GM18520 (cell line): ENCODE measurements around the gene PRR22.

ENCODE experiments used
- ATAC-seq: cut with Tn5 transposase; IDR thresholded peaks from one replicate; pipeline ENCODE4 v1.9.1; 2021; ENCODE audit not compliant: unreplicated experiment

PRR22 gene

GRCh38 chr19:5784581-5785147 is at the start of gene PRR22:
TSS of gene PRR22 (minus strand) at chr19:5784746. CDS start at chr19:5784660, 86 bp downstream.
- ATAC-seq = no peak

- ATAC-seq = no peak
Measured at GRCh38 chr19:5832527-5833216, 48.1 kb upstream of the PRR22 start.

GRCh38 chr19:5832061-5832460 is 47.5 kb upstream of the PRR22 start:
- no peak for ATAC-seq

GRCh38 chr19:5831159-5831558 is 46.6 kb upstream of the PRR22 start:
- ATAC-seq = no peak

- no peak for ATAC-seq
Measured at GRCh38 chr19:5829567-5830310, 45.2 kb upstream of the PRR22 start.

- no peak for ATAC-seq
Measured at GRCh38 chr19:5828661-5829566, 44.4 kb upstream of the PRR22 start.

- peak; percentile 89 for ATAC-seq
Measured at GRCh38 chr19:5827891-5828660, 43.5 kb upstream of the PRR22 start.

- ATAC-seq = no peak
Measured at GRCh38 chr19:5827342-5827890, 42.9 kb upstream of the PRR22 start.

GRCh38 chr19:5826531-5827341 is 42.2 kb upstream of the PRR22 start:
- ATAC-seq = no peak

GRCh38 chr19:5825178-5825577 is 40.6 kb upstream of the PRR22 start:
- ATAC-seq = no peak

GRCh38 chr19:5824751-5825150 is 40.2 kb upstream of the PRR22 start:
- ATAC-seq = no peak

- ATAC-seq = no peak
Measured at GRCh38 chr19:5823579-5824281, 39.2 kb upstream of the PRR22 start.

- no peak for ATAC-seq
Measured at GRCh38 chr19:5822181-5822844, 37.8 kb upstream of the PRR22 start.

- ATAC-seq = no peak
Measured at GRCh38 chr19:5821521-5822180, 37.1 kb upstream of the PRR22 start.

GRCh38 chr19:5820785-5821184 is 36.2 kb upstream of the PRR22 start:
- ATAC-seq = no peak

- ATAC-seq = no peak
Measured at GRCh38 chr19:5818594-5818993, 34.0 kb upstream of the PRR22 start.

GRCh38 chr19:5817218-5817617 is 32.7 kb upstream of the PRR22 start:
- ATAC-seq = no peak

GRCh38 chr19:5814852-5815246 is 30.3 kb upstream of the PRR22 start:
- no peak for ATAC-seq
